Body of pancreas (tissue), 4 donors: ENCODE measurements around the gene PCSK5. TPM values are rescaled to one million over a fixed set of nuclear protein-coding genes. Genes with fewer than 3 reads are reported as not detected.

ENCODE experiments used
- ATAC-seq: fragments of 150-250 bp; one replicate; pipeline ENCODE4 v1.9.1; 2016
- DNase-seq, 4 donors: peaks; one replicate each; pipeline ENCODE4 v3.0.0-alpha.2; 2019
- H3K27ac ChIP-seq, 4 donors: fragments of 200-600 bp; sonication (generic); 1 replicate in 3 of 4; 2 replicates in 1 of 4; pipeline versions ENCODE4 v1.5.1 to v1.6.1; 2016 to 2019; ENCODE audit warnings: mild to moderate bottlenecking in 1 of 4, mixed read lengths in 1 of 4, moderate library complexity in 1 of 4
- H3K27me3 ChIP-seq, 2 donors: fragments of 200-600 bp; sonication (generic); one replicate each; pipeline ENCODE4 v1.6.0; 2016; ENCODE audit warnings: mild to moderate bottlenecking in 1 of 2
- H3K36me3 ChIP-seq, 2 donors: fragments of 200-600 bp; sonication (generic); replicated peaks in 1 of 2; 2 replicates each; pipeline ENCODE4 v1.5.1; 2016; ENCODE audit warnings: low read depth in 2 of 2; ENCODE audit not compliant: insufficient read depth in 1 of 2
- H3K4me1 ChIP-seq: fragments of 200-600 bp; sonication (generic); one replicate; pipeline ENCODE4 v1.6.0; 2016
- H3K4me3 ChIP-seq, 2 donors: fragments of 200-600 bp; sonication (generic); 1 replicate in 1 of 2; 2 replicates in 1 of 2; pipeline ENCODE4 v1.5.1; 2016 to 2019
- H3K9me3 ChIP-seq, 3 donors: fragments of 200-600 bp; sonication (generic); 1 replicate in 2 of 3; 2 replicates in 1 of 3; pipeline ENCODE4 v1.5.1; 2016
- CTCF ChIP-seq, 7 experiments: fragments of 450-650 bp in 4 of 7; fragments of 200-600 bp in 3 of 7; sonication (generic) in 3 of 7; IDR thresholded peaks; one replicate each; pipeline ENCODE4 v1.5.1; 2016 to 2019; ENCODE audit warnings: antibody characterized with exemption in 7 of 7
- POLR2A ChIP-seq, 3 donors: fragments of 450-650 bp; IDR thresholded peaks; one replicate each; pipeline ENCODE4 v1.6.1; 2016; ENCODE audit warnings: antibody characterized with exemption in 3 of 3, mild to moderate bottlenecking in 2 of 3
- WGBS, 2 donors: methylation state at CpG; one replicate each; pipeline ENCODE4 v1.1.5; 2017; 5-methylcytosine and 5-hydroxymethylcytosine counted together
- intact Hi-C: fragments of 100-400 bp; cut with DNase I; formaldehyde crosslinking; loops from one replicate; pipeline ENCODE4 v1.15.1; 2023
- total RNA-seq, 2 donors: library from RNA; depleted of rRNA; stranded (reverse); fragments of >200 nt; gene quantifications; one replicate each; pipeline ENCODE4 v1.1.0, GENCODE V29; 2016

PCSK5 gene
- total RNA-seq, 2 donors from 2014 or later, result 11.2 to 12.2 TPM

- 75 to 94% methylated on average over 1 of the region's 1 CpG for WGBS, 2 donors
- ATAC-seq, result no peak
- no peaks in the 10 kb centered on the region for H3K36me3 ChIP-seq
- no peak overlapping the region for H3K27ac ChIP-seq
- intact Hi-C loops, result no loop called here
- H3K27me3 ChIP-seq, result no peaks in the 10 kb centered on the region
- no peak for DNase-seq
- TF ChIP-seq CTCF (IDR thresholded peaks at IDR 0.05), result no peak
- no peak for TF ChIP-seq POLR2A (IDR thresholded peaks at IDR 0.05)
- H3K4me1 ChIP-seq, result no peaks in the 10 kb centered on the region
- no peak overlapping the region for H3K4me3 ChIP-seq
- no peaks in the 10 kb centered on the region for H3K9me3 ChIP-seq
Observed at GRCh38 chr9:76101491-76101890, 211.0 kb downstream of the PCSK5 start.

DNA sequence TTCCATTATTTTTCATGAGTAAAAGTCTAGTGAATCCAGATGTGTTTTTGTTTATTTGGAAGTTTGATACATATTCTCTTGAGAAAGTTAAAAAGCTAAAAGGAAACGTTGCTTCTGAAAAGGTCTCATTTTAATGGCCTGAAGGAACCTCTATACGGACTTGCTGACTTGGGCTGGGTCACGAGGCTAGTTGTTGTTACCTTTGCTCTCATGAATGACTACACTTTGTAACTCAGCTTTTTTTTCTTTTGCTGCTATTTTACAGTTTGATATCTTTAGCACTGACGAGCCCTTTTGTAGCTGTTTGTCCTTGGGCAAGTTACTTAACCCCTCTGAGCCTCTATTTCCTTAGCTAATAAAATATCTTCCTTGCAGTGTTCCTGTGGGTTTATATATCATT lies 211.5 kb downstream of the PCSK5 start:
- H3K4me1 ChIP-seq, result no peaks in the 10 kb centered on the region
- ATAC-seq (no peak), DNase-seq (no peak)
- H3K27ac ChIP-seq, result no peak overlapping the region
- no peak overlapping the region for H3K4me3 ChIP-seq
- WGBS, 2 donors, result 60 to 69% methylated on average over 4 of the region's 4 CpGs
- H3K9me3 ChIP-seq, result no peaks in the 10 kb centered on the region
- H3K36me3 ChIP-seq, result no peaks in the 10 kb centered on the region
- intact Hi-C loops, result no loop called here
- no peak for TF ChIP-seq CTCF (IDR thresholded peaks at IDR 0.05)
- no peak for TF ChIP-seq POLR2A (IDR thresholded peaks at IDR 0.05)
- no peaks in the 10 kb centered on the region for H3K27me3 ChIP-seq

DNA sequence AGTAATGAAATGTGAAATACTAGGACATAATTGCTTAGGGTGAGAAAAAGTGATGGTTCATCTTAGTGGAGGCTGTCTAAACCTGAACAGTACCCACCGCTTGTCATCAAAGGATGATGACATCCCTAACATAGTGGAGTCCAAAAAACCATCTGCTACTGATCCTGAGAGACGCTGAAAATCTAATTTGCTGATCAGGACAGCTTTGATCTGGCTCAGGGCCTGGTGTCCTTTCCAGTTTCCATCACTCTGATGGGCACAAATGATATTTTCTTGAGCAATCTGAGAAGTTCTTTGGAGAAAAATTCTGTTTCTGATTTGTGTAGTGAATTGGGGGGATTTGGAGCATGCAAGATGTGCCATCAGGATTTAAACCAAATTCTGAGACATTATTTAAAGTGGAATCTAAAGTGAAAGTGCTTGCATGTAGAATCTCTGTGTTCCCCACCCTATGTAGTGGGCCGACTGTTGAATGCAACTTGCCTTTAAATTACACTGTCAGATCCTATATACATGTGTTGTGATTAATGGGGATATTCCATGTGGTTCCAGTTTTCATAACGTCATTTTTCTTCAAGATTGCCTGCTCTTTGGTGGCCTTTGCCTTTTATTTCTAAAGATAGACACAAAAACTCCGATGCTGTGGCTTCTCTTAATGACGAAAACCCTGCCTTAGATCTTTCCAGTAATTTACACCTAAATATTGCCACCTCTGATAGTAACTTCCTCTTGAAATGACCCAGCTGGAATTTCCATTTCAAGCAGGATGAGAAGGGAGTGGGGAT lies 213.2 kb downstream of the PCSK5 start:
- intact Hi-C loops, result no loop called here

DNA sequence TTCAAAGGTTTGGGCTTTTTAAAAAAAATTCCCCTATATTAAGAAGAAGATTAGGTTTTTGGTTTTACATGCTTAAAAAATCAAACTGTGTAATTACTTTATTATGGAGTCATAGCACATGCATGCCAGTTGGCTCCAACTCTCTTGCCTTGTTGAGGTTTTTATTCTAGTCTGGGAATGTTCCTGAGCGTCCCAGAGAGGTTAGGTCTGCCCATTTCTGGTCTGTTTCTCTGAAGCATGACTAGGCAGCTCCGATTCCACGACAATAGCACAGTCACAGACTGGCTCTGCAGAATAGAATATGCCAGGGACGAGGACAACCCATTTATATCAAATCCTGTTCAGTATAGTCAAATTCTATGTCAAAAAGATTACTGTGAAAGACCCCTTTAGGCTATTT lies 217.0 kb downstream of the PCSK5 start:
- TF ChIP-seq POLR2A (IDR thresholded peaks at IDR 0.05) (no peak), CTCF (IDR thresholded peaks at IDR 0.05) (no peak)
- H3K27me3 ChIP-seq, result no peaks in the 10 kb centered on the region
- no peaks in the 10 kb centered on the region for H3K9me3 ChIP-seq
- intact Hi-C loops, result no loop called here
- ATAC-seq (no peak), DNase-seq (peak in 1 of 4 donors; percentile 13)
- H3K27ac ChIP-seq, result no peak overlapping the region
- no peaks in the 10 kb centered on the region for H3K4me1 ChIP-seq
- no peaks in the 10 kb centered on the region for H3K36me3 ChIP-seq
- WGBS, 2 donors, result 82 to 93% methylated on average over 4 of the region's 4 CpGs
- H3K4me3 ChIP-seq, result no peak overlapping the region

More for the DNA sequence above, 213.2 kb downstream of the PCSK5 start:
- WGBS, 2 donors, result 83 to 89% methylated on average over 6 of the region's 6 CpGs
- Histone ChIP-seq H3K27me3 (no peaks in the 10 kb centered on the region), H3K4me1 (no peaks in the 10 kb centered on the region), H3K36me3 (no peaks in the 10 kb centered on the region), H3K27ac (no peak overlapping the region), H3K9me3 (no peaks in the 10 kb centered on the region), H3K4me3 (no peak overlapping the region)
- no peak for DNase-seq
- TF ChIP-seq POLR2A (IDR thresholded peaks at IDR 0.05), result no peak
- no peak for TF ChIP-seq CTCF (IDR thresholded peaks at IDR 0.05)
- ATAC-seq, result no peak

DNA sequence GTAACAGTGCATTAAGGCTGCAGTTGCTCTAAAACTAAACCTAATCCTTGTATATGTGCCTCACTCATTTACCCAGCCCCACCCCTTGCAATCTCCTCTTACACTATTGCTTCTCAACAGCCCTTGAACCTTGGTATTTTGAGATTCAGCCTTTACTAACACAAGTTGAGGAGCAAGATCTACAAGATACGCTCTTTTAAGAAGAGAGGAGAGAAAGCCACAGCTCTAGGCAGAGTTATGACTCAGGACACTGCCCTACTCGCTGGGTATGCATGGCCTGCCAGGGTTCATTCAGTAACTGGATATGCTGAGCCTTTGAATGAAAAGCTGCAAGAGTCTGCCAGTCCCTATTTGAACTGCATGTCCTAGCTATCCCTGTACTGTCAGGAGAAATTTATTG lies 219.5 kb downstream of the PCSK5 start:
- H3K4me1 ChIP-seq, result no peaks in the 10 kb centered on the region
- H3K36me3 ChIP-seq, result no peaks in the 10 kb centered on the region
- 95 to 96% methylated on average over 2 of the region's 2 CpGs for WGBS, 2 donors

More for the DNA sequence above, 219.5 kb downstream of the PCSK5 start:
- Histone ChIP-seq H3K27me3 (no peaks in the 10 kb centered on the region), H3K9me3 (no peaks in the 10 kb centered on the region), H3K4me3 (no peak overlapping the region), H3K27ac (no peak overlapping the region)
- no peak for DNase-seq
- intact Hi-C loops, result no loop called here
- no peak for TF ChIP-seq CTCF (IDR thresholded peaks at IDR 0.05)
- no peak for ATAC-seq
